HUDEP-2 (cell line): ENCODE measurements around the gene HEXD.
"Not testable (repeated sequence)": the region's sequence is repeated elsewhere in the genome, so short reads cannot be mapped to it uniquely, and the experiment has no call there.

Source experiments
- DNase-seq, 76 experiments: peaks; one replicate each; lab custom pipeline; 2025; ENCODE audit not compliant: unreplicated experiment in 76 of 76; lab: John Stamatoyannopoulos, UW

The HEXD gene

DNA sequence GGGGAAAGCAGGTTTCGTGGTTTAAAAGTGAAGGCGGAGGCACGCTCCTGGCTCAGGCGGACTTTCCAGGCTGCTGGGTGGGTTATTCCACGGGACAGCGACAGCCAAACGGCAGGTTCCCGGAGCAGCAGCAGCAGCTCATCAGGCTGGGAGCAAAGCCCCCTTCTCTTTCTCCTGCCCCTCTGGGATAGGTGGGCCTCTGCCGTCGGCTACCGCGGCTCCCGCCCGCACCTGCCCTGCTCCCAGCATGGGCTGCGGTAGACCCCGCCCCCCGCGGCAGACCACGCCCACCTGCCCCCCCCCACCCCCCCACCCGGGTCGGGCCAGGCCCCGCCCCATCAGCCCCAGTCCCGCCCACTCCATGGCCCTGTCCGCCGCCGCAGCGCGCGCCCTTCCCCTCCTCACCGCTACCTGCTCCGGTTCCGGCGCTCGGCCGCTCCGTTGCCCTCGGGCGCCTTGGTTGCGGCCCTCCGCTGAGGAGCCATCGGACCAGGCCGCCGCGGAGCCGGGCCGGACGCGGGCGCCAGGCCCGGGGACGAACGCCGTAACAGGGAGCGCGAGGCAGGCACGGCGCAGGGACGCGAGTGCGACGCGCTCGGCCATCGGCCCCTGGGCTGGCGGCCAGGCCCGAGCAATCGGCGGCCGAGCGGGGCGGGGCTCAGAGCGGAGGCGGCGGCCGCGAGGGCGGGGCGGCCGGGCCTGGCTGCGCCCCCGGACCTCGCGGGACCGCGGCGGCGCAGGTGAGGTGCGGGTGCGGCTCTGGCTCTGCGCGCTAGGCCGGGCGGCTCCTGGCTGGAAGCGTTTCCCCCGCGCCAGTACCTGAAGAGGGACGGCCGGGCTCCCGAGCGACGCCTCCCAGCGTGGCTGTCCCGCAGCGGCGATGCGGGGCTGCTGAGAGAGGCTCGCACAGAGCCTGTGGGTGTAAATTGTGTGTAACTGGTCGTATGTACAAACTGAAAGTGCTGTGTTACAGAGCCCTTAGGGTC is at the start of gene HEXD, which contains the start of gene OGFOD3:
Gene HEXD, plus strand, starts transcription at position 347 of the 986 bp plus-strand sequence. CDS start 1,453 bp downstream, outside the sequence.
Gene OGFOD3, minus strand, starts transcription at position 586 of the 986 bp plus-strand sequence. Its CDS starts 101 bp downstream, at position 485.
- DNase-seq = peak in 71 of 76 experiments; percentile 24 to 95 (median 70)

DNA sequence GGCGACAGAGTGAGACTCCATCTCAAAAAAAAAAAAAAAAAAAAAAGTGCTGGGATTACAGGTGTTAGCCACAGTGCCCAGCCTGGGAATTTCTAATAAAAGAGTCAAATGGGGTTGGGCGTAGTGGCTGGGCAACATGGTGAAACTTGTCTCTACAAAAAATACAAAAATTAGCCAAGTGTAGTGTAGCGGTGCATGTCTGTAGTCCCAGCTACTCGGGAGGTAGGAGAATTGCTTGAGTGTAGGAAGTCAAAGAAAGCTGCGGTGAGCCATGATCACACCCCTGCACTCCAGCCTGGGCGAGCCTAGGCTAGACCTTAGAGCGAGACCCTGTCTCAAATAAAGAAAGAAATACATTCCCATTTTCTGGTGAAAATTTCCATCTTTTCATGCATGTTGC is 48.9 kb upstream of the HEXD start:
- DNase-seq = no peak

DNA sequence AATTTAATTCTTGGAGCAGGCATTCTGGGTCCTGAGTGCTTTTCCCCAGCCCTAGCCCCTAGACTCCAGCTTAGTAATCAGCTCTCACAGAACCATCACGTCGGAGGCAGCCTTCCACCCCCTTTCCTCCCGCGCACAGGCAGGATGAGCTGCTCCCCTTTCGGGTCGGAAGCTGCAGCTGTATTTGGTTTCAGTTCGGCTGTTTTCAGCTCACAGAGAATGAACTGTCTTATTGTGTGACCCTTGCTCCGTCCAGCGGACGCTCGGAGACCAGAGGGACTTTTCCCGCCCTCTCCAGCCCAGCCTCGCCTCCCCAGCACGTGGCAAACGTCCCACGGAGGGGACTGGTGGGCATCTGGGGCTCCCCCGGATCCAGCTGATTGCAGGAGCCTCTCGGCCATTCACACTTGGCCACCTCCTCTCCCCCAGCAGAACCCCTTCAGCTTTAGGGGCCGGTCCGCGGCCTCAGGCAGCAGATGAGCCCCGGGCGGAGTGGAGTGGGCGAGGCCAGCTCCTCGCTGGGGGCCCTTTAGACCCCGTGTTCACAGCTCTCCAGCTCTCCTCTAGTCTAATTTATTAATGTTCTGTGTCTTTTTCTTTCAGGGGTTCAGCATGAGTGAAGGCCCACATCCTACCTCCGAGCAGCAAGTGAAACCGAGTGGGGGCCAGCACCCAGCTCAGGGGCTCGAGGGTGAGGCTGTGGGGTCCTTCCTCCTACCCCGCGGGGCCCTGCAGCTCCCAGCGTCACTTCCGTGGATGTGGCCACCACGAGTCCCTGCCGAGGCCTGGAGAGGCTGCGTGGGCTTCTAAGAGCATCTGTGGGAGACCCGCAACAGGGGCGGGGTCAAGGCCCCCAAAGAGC is 47.4 kb upstream of the HEXD start:
- DNase-seq = no peak

DNA sequence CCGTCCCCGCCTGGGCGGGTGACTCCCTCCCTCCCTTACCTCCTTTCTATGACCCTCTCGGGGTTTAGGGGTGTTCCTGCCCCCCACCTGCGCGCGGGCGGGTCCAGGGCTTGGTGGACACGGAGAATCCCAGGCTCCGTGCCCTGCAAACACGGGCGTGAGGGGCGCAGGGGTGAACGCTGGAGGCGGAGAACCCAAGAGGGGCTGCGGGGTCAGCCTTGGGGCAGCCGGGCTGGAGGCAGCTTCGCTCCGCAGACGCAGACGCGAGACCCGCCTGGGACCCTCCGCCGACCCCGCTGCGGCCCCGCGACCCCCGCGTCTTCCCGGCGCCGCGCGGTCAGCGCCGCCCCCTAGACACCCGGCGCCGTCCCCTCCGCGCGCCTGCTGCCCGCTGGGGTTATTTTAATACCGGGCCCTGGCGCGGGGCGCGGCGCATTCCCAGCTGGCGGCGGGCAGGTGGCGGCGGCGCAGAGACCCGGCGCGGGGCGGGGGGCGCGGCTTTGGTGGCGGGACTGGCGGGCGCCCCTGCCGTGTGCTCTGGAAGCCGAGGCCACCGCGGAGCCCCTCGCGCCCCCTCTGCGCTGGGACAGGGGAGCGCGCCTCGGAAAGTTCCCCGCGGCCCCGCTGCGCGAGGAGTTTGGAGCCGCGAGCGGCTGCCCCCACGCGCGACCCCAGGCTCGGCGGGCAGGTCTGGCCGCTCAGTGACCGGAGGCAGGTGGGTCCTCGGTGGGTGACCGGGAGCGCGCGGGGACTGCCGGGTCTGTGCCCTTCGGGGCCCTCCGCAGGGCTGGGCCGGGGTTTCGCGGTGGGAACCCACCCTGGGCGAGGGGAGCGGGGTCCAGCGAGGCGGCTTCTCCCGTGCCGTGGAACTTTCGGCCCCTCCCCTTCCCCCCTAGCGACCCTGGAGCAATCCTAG is 46.6 kb upstream of the HEXD start, which contains the start of gene UTS2R:
Gene UTS2R, plus strand, starts transcription at position 433 of the 916 bp plus-strand sequence. CDS start 2,560 bp downstream, outside the sequence.
- DNase-seq = no peak

DNA sequence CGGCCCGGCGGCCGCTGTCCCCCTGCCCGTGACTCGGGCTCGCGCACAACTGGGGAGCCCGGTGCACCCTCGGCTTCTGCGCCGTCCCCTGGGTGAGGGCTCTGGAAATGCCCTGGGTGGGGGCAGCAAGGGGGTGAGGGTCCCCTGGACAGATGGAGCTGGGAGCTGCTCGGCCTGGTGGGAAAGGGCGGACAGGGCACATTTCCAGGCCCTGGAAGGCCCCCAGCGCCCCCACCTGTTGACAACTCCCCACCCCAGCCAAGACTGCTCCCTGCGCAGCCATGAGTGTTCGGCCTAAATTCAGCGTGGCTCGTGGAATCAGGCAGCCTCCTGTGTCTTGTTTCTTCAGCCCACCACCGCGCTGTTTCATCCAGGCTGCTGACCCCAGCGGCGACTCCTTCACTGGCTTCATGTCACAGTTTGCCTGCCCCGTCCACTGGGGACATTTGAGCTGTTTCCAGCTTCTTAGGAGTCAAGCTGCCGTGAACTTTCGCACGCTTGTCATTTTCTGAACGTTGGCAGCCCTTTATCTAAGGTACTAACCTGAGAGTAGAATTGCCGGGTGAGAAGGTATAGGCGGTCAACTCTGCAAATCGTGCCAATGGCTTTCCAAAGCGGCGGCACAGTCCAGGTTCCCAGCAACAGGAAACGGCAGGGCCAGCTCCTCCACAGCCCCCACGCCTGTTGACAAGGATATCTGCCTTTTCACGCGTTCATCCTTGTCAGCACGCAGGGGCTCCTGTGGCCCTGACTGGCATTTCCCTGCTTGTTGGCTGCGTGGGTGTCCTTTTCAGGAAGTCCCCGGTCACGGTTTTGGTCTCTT is 45.7 kb upstream of the HEXD start:
- no peak for DNase-seq

DNA sequence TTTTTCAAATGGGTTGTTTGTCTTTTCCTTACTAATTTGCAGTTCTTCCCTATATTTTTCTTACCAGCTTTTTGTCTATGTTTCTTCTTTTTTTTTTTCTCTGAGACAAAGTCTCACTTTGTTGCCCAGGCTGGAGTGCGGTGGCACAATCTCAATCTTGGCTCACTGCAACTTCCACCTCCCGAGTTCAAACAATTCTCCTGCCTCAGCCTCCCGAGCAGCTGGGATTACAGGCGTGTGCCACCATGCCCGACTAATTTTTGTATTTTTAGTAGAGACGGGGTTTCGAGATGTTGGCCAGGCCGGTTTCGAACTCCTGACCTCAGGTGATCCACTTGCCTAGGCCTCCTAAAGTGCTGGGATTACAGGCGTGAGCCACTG is 45.1 kb upstream of the HEXD start:
- not testable (repeated sequence) for DNase-seq

DNA sequence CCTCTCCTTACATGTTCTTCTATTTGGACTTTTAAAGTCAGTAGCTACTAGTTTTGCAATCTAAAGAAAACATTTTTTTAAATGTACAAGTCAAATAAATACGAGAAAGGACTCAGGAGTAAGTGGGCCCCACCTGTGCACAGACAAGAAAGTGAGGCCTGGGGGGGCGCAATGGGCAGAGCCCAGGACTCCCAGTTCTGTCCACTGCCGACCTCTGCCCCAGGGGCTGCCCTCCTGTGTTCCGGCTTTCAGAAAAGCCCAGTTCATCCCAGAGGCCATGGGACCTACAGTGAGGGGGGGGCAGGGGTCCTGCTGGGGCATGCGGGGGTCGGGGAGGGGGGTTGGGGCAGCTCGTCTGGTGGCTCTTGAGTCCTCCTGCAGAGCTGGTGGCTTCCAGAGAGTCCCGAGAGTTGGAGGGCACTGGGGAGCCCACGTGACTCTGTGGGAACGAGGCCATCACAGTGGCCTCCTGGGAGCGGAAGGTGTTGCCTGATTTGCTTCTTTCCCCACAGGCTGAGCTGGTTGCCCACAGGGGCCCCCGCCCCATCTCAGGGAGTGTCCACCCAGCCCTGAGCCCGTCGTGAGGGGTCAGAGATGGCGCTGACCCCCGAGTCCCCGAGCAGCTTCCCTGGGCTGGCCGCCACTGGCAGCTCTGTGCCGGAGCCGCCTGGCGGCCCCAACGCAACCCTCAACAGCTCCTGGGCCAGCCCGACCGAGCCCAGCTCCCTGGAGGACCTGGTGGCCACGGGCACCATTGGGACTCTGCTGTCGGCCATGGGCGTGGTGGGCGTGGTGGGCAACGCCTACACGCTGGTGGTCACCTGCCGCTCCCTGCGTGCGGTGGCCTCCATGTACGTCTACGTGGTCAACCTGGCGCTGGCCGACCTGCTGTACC is 44.2 kb upstream of the HEXD start:
- DNase-seq = no peak

DNA sequence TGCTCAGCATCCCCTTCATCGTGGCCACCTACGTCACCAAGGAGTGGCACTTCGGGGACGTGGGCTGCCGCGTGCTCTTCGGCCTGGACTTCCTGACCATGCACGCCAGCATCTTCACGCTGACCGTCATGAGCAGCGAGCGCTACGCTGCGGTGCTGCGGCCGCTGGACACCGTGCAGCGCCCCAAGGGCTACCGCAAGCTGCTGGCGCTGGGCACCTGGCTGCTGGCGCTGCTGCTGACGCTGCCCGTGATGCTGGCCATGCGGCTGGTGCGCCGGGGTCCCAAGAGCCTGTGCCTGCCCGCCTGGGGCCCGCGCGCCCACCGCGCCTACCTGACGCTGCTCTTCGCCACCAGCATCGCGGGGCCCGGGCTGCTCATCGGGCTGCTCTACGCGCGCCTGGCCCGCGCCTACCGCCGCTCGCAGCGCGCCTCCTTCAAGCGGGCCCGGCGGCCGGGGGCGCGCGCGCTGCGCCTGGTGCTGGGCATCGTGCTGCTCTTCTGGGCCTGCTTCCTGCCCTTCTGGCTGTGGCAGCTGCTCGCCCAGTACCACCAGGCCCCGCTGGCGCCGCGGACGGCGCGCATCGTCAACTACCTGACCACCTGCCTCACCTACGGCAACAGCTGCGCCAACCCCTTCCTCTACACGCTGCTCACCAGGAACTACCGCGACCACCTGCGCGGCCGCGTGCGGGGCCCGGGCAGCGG is 43.4 kb upstream of the HEXD start:
- no peak for DNase-seq

DNA sequence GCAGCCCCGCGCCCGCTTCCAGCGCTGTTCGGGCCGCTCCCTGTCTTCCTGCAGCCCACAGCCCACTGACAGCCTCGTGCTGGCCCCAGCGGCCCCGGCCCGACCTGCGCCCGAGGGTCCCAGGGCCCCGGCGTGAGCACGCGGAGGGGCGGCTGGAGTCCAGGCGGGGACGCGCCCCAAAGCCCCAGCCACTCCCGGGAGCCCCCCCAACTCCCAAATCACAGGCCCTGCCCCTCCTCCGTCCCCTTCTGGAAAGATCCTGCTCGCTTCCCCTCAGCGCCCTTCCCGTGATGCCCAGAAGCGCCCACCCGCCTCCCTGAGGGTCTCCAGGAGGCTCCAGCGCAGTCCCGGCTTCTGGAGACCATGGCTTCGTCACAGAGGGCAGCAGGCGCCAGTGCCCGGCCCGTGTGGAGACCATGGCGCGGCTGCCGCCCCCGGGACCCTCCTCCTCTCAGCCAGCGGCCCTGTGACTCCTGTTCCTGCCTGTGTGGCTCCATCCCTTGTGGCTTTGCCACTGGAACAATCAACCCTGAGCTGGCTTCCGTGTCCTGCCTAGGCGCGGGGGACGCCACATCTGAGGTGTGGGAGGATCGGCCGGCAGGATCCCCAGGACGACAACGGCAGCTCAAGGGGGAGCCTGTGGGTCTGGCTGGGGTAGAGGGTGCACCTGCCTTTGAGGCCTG is 42.6 kb upstream of the HEXD start:
- DNase-seq = no peak

DNA sequence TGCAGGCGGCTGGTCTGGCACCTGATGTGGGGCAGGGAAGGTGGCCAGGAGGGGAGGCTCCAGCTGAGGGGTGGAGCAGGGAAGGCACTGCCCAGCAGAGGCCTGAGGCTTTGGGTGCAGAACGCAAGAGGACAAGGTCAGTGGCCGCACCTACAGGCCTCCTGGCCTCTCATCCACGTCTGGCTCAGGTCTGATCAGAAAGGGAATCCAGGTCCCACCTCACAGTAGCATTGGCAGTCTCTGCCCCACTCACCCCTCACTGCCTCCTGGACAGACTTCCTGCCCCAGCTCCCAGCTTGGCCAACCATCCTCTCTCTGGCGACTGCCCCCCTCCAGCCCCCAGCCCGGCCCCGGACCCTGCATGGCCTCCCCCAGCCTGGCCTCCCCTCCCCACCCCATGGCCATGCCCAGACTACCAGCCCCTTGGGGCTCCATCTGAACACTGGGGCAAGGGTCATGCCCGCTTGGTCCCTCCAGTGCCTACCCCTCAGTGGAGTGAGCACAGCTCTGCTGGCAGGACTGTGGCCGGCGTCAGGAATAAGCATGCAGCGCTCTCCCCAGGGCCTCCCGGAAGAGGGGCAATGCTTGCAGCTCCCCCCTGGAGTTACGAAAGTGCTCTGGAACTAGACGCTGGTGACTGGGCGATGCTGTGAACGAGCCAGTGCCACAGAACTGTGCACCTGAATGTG is 42.0 kb upstream of the HEXD start:
- no peak for DNase-seq

DNA sequence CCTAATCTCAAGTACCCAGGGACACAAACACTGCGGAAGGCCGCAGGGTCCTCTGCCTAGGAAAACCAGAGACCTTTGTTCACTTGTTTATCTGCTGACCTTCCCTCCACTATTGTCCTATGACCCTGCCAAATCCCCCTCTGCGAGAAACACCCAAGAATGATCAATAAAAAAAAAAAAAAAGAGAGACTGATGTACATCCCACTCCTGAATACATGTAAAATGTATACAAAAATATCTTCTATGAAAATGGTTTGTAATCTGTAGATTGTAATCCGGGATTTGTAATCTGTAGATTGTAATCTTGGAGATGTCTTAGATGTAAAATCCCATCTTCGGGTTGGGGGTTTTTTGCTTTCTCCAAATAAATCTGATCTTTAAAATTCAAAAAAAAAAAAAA is 40.9 kb upstream of the HEXD start:
- DNase-seq = not testable (repeated sequence)

DNA sequence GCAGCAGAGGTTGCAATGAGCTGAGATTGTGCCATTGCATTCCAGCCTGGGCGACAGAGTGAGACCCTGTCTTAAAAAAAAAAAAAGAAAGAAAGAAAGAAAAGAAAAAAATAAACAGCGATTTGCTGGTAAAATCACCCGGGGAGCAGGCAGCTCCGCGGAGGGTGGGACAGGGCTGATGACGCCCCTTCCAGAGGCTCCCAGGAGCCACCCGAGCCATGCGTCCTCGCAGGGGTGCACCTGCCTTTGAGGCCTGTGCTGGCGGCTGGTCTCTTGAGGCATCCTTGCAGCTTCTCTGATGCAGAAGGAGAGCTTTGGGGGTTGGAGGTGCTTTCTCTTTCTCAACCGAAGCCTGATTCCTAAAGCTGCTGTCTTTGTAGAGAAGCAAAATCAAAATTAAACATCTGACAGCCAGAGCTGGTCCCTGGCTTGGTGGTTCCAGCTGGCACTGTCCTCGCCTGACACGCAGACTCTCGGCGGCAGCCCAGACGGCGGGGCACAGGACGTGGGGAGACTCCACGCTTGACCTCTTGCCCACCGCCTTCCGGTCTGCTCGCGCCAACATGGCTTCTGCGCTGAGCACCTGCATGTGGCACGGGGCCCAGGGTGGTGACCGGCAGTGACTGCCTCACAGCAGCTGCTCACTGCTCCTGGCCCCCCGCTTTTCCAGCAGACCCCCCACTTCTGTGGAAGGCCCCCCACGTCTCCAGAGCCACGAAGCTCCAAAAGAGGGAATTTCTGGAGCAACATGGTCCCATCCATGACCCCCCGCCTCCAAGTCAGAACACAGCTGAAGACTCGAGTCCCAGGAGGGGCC is 40.0 kb upstream of the HEXD start:
- no peak for DNase-seq

DNA sequence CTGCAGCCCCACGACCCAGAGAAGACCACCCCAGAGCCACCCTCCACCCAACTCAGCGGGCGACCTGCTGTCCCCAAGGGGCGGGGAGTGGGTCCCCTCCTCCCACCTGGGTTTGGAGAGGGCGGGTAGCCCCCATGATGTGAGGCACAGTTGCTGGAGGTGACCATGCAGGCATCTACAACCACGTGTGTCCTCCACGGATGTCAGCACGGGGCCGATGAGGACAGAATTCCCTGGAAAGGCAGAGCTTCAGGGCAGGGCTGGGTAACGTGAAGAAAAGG is 39.5 kb upstream of the HEXD start:
- DNase-seq = no peak

DNA sequence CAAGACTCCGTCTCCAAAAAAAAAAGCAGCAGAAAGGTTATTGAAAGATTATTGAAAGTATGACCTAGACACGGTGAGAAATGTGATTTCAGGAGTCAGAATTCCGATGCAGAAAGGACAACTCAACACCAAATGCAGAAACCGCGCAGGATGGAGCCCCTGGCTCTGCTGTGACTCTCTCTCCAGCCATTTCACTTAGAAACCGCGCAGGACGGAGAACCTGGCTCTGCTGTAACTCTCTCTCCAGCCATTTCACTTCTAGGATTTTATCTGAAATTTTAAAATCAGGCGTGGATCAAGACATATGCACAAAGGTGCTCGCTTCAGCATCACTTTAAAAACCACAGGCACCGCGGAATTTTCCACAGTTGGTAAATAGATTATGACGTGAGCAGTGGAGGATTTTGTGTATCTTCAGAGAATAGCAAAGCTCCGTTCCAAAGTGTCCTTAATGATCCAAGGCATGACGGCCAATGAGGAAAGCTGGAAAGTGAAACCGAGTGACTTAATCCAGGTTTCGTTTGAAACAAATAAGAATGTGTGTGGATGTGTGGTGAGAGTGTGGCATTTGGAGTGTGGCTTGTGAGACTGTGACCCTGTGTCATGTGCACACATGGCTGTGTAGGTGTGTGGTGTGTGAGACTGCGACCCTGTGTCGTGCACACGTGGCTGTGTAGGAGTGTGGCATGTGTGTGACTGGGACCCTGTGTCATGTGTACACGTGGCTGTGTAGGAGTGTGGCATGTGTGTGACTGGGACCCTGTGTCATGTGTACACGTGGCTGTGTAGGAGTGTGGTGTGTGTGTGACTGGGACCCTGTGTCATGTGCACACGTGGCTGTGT is 37.1 kb upstream of the HEXD start:
- DNase-seq = no peak

DNA sequence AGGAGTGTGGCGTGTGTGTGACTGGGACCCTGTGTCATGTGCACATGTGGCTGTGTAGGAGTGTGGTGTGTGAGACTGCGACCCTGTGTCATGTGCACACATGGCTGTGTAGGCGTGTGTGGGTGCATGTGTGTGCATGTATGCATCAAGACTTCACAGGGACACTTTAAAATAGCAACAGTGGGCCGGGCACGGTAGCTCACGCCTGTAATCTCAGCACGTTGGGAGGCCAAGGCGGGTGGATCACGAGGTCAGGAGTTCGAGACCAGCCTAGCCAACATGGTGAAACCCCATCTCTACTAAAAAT is 36.5 kb upstream of the HEXD start:
- not testable (repeated sequence) for DNase-seq
